ENCODE data around the gene ZNF19.

GRCh38 chr16:71460941-71461340 is 28.2 kb downstream of the ZNF19 start:
- TF ChIP-seq CTCF (conservative IDR thresholded peaks at IDR 0.05; ENCODE audit: low read depth, low read length) (no peak), EZH2 (IDR thresholded peaks at IDR 0.05; ENCODE audit: borderline replicate concordance, low read depth, low read length, poor library complexity, severe bottlenecking) (no peak)
